HG03066 (cell line): ENCODE data around the gene B4GALNT3.

ENCODE experiments used
- ATAC-seq: cut with Tn5 transposase; IDR thresholded peaks from one replicate; pipeline ENCODE4 v1.9.1; 2021; ENCODE audit warnings: low read depth; ENCODE audit not compliant: unreplicated experiment

B4GALNT3 gene

GRCh38 chr12:507391-507796, 47.7 kb downstream of the B4GALNT3 start:
- no peak for ATAC-seq

GRCh38 chr12:508145-508544, 48.4 kb downstream of the B4GALNT3 start:
- ATAC-seq: no peak

GRCh38 chr12:508795-509194, 49.1 kb downstream of the B4GALNT3 start:
- ATAC-seq: no peak

- ATAC-seq: no peak
Observed at GRCh38 chr12:509500-509899, 49.8 kb downstream of the B4GALNT3 start.

- no peak for ATAC-seq
Observed at GRCh38 chr12:510071-510825, 50.5 kb downstream of the B4GALNT3 start.

- ATAC-seq: no peak
Observed at GRCh38 chr12:512933-513332, 53.2 kb downstream of the B4GALNT3 start.

GRCh38 chr12:513446-513845, 53.7 kb downstream of the B4GALNT3 start:
- no peak for ATAC-seq

- no peak for ATAC-seq
Observed at GRCh38 chr12:517538-517937, 57.8 kb downstream of the B4GALNT3 start.

- ATAC-seq: no peak
Observed at GRCh38 chr12:520119-520518, 60.4 kb downstream of the B4GALNT3 start.

GRCh38 chr12:522692-523378, 63.1 kb downstream of the B4GALNT3 start:
- no peak for ATAC-seq

GRCh38 chr12:524167-524951, 64.6 kb downstream of the B4GALNT3 start:
- no peak for ATAC-seq

GRCh38 chr12:526089-526488, 66.3 kb downstream of the B4GALNT3 start:
- ATAC-seq: no peak

GRCh38 chr12:527241-527640, 67.5 kb downstream of the B4GALNT3 start:
- no peak for ATAC-seq

GRCh38 chr12:527729-528128, 68.0 kb downstream of the B4GALNT3 start:
- ATAC-seq: no peak

- ATAC-seq: no peak
Observed at GRCh38 chr12:530308-530707, 70.6 kb downstream of the B4GALNT3 start.

GRCh38 chr12:530821-531220, 71.1 kb downstream of the B4GALNT3 start:
- no peak for ATAC-seq

GRCh38 chr12:531951-532585, 72.3 kb downstream of the B4GALNT3 start:
- no peak for ATAC-seq

- no peak for ATAC-seq
Observed at GRCh38 chr12:532908-533565, 73.3 kb downstream of the B4GALNT3 start.

GRCh38 chr12:533718-534117, 74.0 kb downstream of the B4GALNT3 start:
- ATAC-seq: no peak

- no peak for ATAC-seq
Observed at GRCh38 chr12:534216-534615, 74.5 kb downstream of the B4GALNT3 start.
